ENCODE results near the gene APEH. TPM values are rescaled to one million over a fixed set of nuclear protein-coding genes. Genes with fewer than 3 reads are reported as not detected.
"Not testable (repeated sequence)": the region's sequence is repeated elsewhere in the genome, so short reads cannot be mapped to it uniquely, and the experiment has no call there.

APEH gene
- total RNA-seq, 1 experiment from 2014 or later = 78.3 TPM

DNA sequence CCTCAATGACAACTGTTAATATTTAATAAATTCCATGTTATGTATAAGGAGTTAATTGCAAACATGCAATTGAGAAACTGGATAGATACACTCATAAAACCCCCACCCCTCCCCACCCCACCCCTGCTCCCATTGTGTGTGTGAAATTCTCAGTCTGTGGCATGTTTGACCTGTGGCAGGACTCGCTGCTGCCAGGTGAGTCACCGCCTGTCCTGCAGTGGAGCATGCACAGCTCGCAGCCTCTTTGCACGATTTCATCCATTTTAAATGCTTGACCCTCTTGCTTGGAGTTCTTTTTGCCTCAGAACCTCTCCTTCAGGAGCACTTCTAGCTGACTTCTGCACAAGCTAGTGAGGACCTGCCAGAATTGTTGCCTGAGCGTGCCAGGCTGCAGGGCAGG lies 5.3 kb upstream of the APEH start:
- no peak for DNase-seq (ENCODE audit: low spot score)

DNA sequence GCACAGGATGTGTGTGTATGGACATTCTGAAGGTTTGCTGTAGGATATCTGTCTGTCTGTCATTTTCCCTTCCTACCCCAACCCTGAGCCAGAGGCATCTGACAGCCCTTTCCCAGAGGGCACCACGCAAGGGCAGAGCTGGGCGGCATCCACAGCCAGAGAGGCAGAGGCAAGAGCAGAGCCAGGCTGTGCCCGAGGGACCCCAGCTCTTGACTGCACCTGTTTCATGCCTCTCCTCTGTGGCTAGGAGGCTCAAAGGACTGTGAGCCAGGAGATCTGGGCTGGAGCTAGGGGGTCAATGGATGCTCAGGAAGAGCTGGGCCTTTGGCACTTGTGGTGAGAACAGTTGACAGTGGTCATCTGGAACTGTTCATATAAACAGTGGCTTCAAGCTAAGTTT lies 4.8 kb upstream of the APEH start:
- DNase-seq (ENCODE audit: low spot score) = no peak

DNA sequence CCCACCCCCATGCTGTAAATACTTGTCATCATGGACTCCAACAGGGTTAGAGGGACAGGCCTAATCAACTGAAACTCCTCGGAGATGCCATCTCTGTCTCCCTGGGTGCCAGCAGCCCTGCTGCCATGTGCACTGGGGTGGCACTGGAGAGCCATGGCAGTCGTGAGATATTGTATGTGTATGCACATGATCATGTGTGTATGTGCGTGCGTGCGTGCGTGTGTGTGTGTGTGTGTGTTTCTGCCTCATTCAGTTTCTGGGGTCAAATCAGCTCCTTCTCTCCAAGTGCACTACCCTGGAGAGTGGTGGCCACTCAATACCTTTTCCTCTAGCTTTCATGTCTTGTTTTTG lies 3.2 kb upstream of the APEH start:
- no peak for DNase-seq (ENCODE audit: low spot score)

DNA sequence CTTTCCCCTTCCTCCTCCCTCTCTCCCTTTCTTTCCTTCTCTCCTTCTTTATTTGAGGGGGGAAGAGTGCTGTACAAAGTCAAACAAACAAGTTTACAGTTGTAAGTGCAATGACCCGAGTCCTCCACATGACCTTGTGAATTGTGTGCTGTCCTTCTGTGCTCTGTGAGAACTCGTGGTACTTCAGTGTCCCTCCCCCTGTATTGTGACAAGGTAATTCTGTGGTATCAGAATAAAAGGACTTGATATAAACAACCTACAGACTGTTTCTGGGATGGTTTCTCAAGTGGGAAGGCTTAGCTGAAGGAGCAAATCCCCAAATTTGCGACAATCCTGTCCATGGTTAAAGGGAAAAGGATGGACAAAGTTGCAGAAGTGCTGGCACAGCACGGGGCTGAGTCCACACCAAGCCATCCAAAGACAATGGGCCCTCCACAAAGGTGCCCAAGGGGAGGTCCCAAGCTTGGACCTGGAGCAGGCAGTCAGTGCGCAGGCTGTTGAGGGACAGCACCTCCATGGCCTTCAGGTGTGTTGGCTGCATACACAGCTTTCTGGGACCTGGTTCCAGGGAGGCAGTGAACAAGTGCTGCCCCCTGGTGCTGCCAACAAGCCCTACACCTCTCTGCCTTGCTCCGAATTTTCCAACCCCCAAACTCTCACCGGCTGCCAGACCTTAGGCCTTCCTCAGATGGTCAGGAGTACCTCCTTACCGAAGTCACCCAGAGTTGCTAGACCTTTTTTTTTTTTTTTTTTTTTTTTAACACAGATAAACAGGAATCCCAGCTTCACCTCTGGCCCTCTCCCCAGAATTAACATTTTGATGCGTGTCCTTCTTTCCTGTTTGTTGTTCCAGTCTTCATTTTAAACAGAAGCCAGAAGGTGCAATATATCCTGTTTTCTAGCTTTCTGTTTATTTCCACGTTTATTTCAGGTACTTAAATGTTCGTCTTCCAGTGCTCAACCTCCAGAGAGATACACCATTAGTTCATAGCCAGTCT lies 2.6 kb upstream of the APEH start:
- DNase-seq (ENCODE audit: low spot score) = peak; percentile 46

DNA sequence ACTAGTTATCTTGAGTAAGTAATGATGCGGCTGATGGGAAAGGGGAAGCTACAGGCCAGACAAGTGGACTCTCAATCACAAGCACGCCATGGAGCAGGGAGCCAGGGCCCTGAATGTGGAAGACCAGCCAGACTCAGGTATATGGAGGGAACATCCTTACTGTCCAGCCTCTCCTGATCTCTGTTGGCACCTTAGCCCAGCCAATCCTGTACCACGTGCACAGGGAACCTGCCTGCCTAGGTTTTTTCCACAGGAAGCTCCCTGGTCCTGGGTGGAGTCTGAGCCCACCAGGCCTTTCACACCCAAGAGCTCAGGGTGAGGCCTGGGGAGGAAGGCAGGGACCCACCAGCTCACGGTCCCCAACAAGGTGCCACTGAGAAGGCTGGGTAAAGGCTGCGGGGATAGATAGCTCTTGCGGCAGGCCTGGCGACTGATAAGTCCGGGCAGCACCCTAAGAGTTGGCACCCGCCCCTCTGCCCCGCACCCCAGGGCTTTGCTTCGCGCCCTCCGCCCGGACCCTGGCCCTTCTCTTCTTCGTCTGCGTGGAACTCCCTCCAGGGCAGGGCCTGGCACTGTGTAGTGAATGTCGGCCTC lies 933 bp upstream of the APEH start:
- DNase-seq (ENCODE audit: low spot score) = peak; percentile 10

DNA sequence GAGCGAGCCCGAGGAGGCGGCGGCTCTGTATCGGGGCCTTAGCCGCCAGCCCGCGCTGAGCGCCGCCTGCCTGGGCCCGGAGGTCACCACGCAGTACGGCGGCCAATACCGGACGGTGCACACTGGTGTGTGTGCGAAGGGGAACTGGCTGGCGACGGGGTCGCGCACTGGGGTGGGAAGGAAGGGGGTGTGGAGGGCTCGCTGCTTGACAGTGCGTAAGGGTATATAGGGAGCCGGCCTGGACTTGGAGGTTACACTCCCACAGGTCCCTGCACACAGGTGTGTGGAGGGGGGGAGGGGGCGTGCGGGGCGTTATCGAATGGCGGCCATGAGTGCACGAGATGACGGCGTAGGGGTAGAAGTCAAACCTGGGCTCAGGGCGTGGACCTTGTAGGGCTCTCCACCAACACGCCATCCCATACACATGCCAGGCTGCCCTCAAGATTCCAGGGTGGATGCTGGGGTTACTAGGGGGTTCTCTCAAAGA lies 389 bp downstream of the APEH start:
- DNase-seq (ENCODE audit: low spot score) = no peak

DNA sequence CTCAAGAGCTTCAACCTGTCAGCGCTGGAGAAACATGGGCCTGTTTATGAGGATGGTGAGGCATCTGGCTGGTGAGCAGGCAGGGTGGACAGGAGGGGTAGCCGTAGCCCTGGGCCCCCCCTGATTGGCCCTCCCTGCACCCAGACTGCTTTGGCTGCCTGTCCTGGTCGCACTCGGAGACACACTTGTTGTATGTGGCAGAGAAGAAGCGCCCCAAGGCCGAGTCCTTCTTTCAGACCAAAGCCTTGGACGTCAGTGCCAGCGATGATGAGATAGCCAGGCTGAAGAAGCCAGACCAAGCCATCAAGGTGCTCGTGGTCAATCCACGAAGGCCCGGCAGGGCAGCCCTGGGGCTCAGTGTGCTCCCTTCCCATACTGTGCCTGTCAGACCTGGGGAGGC lies 1.8 kb downstream of the APEH start:
- DNase-seq (ENCODE audit: low spot score) = no peak

DNA sequence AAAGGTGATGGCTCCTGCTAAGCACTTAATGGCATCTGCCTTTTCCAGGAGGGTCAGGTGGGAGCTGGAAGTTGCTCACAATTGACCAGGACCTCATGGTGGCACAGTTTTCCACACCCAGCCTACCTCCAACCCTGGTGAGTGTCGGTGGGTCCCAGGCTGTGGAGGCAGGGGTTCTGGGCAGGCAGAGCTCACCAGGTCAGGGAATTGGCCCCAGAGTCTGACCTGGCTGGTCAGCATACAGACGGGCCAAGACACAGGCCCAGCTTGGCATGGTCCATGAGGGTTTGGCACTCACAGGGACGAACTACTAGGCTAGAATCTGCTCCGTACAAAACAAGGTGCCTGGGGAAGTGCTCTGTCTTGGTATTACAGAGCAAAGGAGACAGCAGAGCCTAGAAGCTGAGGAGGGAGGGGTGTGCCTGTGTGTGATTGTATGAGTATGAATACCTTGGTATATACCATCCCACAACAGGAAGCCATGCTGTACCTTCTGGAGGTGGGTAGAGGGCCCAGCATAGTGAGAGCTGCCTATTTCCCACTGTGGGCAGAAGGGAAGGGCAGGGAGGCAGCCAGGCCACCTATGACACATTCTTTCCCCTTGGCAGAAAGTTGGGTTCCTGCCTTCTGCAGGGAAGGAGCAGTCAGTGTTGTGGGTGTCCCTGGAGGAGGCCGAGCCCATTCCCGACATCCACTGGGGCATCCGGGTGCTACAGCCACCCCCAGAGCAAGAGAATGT lies 6.5 kb downstream of the APEH start:
- no peak for DNase-seq (ENCODE audit: low spot score)

DNA sequence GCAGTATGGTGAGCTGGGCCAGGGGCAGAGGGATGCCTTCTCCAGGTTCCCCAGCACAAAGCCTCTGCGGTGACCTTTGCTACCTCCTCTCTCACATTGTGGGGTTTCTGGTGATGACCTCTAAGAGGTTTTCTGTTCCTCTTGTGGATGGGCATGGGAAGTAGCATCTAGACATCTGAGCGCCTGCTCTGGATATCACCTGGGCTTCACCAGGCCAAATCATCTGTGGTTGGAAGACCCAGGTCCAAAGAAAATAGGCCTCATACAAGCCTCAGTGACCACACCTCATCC lies 7.0 kb downstream of the APEH start:
- no peak for DNase-seq (ENCODE audit: low spot score)

DNA sequence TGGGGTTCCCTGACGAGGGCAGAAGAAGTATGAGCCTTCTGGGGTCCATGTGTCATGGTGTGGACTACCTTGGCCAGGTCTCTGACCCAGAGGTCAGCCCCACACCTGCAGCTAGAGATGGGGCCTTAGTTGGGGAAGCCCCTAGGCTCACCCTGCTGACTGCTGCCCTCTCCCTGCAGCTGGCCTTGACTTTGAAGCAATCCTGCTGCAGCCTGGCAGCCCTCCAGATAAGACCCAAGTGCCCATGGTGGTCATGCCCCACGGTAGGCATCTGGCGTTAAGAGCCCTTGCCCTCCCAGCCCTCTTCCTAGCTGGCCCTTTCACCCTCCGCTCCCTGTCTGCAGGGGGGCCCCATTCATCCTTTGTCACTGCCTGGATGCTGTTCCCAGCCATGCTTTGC lies 7.4 kb downstream of the APEH start:
- DNase-seq (ENCODE audit: low spot score) = no peak

DNA sequence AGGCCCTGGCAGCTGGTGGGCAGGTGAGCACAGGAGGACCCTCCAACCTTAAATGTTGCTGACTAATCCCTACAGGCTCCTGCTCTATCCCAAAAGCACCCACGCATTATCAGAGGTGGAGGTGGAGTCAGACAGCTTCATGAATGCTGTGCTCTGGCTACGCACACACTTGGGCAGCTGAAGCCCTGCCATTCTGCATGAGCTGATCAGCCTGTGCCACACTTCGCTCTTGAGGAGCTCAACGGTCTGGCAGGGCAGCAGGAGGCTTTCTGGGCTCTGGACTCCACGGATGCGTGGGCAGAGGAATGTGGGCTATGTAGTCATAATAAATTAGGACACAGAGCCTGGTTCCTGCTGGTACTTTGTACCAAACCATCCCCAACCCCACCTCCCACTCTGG lies 9.0 kb downstream of the APEH start:
- no peak for DNase-seq (ENCODE audit: low spot score)

DNA sequence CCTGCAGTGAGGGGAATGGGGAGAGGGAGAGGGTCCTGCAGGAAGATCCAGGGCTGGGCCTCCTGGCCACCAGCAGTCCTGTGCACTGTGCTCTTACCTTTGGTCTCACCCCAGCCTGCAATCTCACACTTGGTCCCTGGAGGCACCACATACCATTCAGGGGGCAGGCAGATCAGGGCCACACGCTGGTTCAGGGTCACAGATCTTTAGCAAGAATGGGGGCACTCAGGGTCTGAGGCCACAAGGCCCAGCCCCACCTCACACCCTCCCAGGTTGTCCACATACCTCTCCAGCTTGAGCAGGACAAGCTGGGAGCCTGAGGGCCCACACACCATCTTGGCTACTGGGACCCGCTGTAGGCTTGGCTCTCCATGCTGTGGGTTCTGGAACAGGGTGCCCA lies 10.3 kb downstream of the APEH start:
- DNase-seq (ENCODE audit: low spot score) = not testable (repeated sequence)

DNA sequence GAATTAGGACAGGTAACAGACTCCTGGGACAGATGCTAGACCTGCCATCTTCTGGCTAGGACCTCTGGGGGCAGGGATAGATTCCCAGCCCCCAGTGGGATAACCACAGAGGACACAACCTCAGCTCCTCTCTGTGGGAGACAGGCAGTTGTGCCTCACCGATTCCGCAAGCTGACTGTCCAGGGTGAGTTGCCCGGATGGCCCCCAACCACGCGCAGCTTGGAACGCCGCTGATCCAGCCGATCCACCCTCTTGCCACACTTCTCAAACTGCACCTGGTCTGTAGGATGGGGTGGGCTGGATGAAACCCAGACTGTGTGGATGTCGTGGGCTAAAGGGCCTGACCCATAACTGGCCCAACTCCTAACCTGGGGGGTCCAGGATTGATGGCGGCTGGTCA lies 11.0 kb downstream of the APEH start:
- not testable (repeated sequence) for DNase-seq (ENCODE audit: low spot score)

DNA sequence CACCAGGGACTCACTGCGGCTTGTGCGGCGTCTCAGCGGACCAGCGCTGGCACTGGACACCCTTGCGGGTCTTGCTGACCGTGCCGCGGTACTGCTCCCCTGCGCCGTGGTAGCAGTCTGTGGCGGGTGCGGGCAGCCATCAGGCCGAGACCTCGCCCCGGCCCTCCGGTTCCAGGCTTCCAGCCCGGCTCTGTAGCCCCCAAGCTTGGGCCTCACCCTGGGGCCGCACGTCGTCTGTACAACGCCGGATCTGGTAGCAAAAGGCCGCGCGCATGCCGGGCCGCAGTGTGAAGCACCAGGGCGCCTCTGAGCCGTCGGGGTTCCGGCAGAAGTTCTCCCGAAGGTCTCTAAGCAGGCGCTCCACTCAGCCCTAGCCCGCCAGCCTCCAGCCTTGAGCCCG lies 11.7 kb downstream of the APEH start:
- DNase-seq (ENCODE audit: low spot score) = not testable (repeated sequence)

DNA sequence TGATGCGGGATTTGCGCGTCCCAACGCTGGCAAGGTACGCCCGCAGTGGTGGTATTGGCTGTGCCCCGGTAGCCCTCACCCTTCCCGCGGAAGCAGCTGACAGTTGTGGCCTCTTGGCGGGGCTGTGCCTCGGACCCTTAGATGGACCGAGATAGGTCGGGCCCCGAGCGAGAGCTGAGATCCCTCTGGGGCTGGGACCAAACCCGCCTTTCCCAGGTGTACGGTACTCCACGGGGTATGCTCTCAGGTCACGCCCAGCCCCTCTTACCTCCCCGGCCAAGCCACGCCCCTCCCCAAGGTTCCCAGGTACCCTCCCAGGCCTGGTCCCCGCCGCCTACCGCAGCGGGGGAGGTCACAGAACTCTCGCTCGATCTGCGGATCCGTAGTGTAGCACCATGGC lies 12.2 kb downstream of the APEH start:
- not testable (repeated sequence) for DNase-seq (ENCODE audit: low spot score)

DNA sequence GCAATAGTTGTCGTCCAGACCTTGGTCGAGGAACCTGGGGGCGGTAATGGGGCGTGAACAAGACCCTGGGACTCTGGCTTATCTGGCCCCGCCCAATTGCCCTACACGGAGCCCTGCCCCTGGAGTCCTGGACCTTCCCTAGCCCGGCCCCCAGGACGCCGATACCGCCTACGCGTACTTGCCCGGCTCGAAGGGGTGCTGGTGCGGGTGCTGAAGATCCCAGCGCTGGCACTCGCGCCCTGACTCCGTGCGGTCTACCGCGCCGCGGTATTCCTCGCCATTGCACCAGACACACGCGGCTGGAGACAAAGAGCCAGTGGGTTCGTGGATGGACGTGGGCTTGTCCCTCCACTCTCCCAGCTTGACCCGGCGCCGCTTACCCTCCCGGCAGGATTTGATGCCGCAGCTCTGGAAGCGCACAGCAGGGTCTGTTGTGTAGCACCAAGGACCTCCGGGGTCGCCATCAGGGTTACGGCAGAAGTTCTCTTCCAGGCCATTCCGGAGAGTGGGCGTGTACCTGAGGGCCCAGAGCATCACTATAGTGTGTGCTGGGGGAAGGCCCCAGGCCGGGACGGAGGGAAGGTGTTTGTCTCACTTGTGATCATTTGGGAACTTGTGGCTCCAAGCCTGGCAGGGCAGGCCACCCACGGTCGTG lies 12.7 kb downstream of the APEH start:
- not testable (repeated sequence) for DNase-seq (ENCODE audit: low spot score)

DNA sequence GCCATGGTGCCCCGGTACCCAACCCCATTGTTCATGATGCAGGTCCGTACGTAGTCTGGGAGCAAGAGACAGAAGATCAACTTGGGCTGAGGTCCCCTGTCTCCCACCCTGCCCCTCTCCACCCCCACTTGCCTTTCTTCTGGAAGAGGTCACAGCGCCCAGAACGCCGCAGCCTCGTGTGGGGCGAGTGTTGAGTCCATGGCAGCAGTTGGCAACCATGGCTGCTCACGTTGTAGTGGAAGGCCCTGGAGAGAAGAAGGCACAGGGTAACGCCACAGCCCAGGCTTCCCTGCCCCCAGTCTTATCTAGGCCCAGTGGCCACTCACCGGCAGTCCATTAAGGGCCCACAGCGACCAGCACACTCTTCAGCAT lies 13.3 kb downstream of the APEH start:
- not testable (repeated sequence) for DNase-seq (ENCODE audit: low spot score)

DNA sequence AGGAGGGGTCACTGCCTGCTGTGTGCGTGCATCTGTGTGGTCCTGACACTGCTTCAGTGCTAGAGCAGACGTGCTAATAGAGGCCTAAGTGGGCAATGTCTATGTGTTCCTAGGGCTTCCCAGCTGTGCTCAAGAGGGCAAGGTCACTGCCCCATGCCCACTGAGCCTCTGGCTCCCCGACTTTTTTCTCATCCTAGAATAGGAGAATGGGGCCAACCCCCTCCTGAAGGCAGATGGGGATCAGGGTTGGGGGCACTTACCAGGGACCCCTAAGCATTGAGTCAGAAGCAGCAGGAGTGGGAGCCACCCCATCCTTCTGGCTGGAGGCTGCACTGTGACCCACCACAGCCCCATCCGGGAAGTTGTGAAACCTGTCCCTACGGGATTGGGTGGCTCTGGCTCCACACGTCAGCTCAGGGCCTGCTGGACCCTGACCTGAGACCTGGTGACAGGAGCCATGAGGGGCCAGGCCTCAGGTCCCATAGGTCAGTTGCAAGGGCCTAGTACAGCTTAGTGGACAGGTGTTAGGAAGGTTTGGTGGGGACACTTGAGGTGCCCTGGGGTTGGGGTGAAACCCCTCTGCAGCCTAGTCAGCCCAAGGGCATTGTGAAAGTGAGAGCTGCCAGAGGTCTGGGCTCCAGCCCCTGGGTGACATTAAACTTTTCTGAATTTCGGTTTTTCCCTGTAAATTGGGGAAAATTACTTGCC lies 14.3 kb downstream of the APEH start:
- not testable (repeated sequence) for DNase-seq (ENCODE audit: low spot score)

DNA sequence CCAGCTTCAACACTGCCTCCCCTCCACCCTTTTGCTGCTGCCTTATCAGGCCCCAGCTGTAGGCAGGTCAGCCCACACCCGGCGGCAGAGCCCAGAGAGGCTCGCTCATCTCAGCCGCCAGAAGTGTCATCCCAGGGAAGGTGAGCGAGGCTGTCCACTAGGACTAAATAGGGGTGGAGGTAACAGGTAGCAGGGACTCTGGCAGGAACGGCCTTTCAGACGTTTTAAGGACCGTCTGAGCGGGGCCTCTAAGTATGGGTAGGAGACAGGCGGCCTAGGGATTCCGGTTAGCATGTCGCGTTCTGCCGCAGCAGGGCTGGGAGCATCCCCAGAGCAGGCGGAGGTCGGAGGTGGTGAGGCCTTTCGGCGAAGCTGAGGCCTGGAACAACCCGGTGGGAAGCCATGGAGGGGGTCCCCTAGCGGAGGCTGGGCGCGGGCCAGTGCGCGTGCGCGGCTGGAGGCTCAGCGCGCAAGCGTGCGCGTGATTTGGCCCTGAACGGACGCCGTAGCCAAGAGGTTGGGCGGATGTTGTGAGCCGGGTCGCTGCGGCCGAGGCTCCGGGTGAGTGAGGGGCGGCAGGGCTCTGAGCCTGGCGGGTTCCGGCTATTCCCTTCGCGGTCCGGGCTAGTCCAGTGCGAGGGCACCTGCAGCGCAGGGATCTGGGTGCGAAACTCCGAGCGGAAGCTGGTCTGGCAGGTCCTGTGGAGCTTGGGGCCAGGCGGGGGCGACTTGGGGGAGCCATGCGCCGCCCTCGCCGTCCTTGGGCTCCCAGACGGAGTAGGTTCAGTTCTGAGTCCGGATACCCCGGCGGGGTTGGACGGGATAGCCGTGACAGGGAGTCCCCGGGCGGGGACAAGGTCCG lies 15.1 kb downstream of the APEH start, which contains the start of the genes MST1 and RNF123:
Gene MST1 (minus strand): TSS at position 429 of the 862 bp plus-strand sequence. CDS start 783 bp downstream, outside the sequence.
Gene RNF123 (plus strand): TSS at position 512 of the 862 bp plus-strand sequence. CDS start 1,609 bp downstream, outside the sequence.
- peak; percentile 73 for DNase-seq (ENCODE audit: low spot score)
